NT2/D1 (cell line): Measurements from ENCODE around the gene SLFN12L.

Source experiments
- SUZ12 ChIP-seq: IDR thresholded peaks from 2 replicates; pipeline ENCODE4 v1.6.1; 2011; ENCODE audit not compliant: insufficient read length, insufficient read depth; ENCODE audit errors: extremely low read depth
- YY1 ChIP-seq: IDR thresholded peaks from 2 replicates; pipeline ENCODE4 v1.6.1; 2011; ENCODE audit not compliant: insufficient read length, insufficient read depth

DNA sequence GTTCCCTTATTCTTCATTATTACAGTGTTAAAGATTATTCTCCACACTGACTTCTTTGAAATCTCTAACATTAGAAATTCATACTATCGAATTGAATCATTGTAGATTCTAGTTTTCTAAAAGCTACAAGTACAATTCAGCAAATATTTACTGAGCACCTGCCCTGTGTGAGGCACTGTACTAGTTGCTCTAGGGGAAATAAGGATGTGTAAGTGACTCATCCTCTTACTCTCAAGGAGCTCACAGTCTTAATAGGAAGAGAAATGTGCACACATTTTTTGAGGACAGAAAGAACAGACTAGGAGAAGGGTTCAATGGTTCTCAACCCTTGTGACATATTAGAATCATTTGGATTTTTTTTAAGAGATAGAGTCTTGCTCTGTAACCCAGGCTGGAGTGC, 7.7 kb upstream of the SLFN12L start:
- TF ChIP-seq SUZ12 (no peak), YY1 (no peak)
